A673 (cell line): ENCODE data around the gene SCARB2. TPM values are rescaled to one million over a fixed set of nuclear protein-coding genes. Genes with fewer than 3 reads are reported as not detected.

Experiments
- BruUV-seq: library from RNA; stranded (reverse); fragments of 400-500 nt; replicated peaks from 2 replicates; lab custom pipeline; 2021; lab: Mats Ljungman, UMichigan
- CTCF ChIA-PET: fragments of 300-600 bp; sonication (Branson Sonifier 250); formaldehyde crosslinking; loops from one replicate; lab custom pipeline; 2022; ENCODE audit warnings: antibody characterized with exemption; lab: Charles Lee
- POLR2A ChIA-PET: fragments of 300-600 bp; sonication (Branson Sonifier 250); formaldehyde crosslinking; loops from one replicate; lab custom pipeline; 2022; ENCODE audit warnings: antibody characterized with exemption; ENCODE audit not compliant: low non-redundant PET; lab: Charles Lee
- DNase-seq: peaks from one replicate; pipeline ENCODE4 v3.0.0-alpha.2; 2015; ENCODE audit warnings: low spot score
- H3K27ac ChIP-seq: fragments of 200-600 bp; sonication (generic); 2 replicates; pipeline ENCODE4 v1.5.1; 2016; ENCODE audit warnings: mixed run types, low read depth, mild to moderate bottlenecking, mixed read lengths, antibody characterized with exemption, low read length; ENCODE audit not compliant: poor library complexity, severe bottlenecking
- H3K27me3 ChIP-seq: fragments of 200-600 bp; sonication (generic); replicated peaks from 2 replicates; pipeline ENCODE4 v1.6.1; 2017; ENCODE audit warnings: mixed run types, low read depth, mild to moderate bottlenecking, mixed read lengths, antibody characterized with exemption, low read length; ENCODE audit not compliant: insufficient read depth, poor library complexity
- H3K36me3 ChIP-seq: fragments of 200-600 bp; sonication (generic); 2 replicates; pipeline ENCODE4 v1.6.1; 2016; ENCODE audit warnings: mixed run types, mild to moderate bottlenecking, mixed read lengths, antibody characterized with exemption, low read length; ENCODE audit not compliant: insufficient read depth, poor library complexity, severe bottlenecking
- H3K4me1 ChIP-seq: fragments of 200-600 bp; sonication (generic); 2 replicates; pipeline ENCODE4 v1.6.1; 2017; ENCODE audit warnings: mixed run types, mild to moderate bottlenecking, mixed read lengths, antibody characterized with exemption, low read length; ENCODE audit not compliant: insufficient read depth, poor library complexity, severe bottlenecking
- H3K4me3 ChIP-seq: fragments of 200-600 bp; sonication (generic); 2 replicates; pipeline ENCODE4 v1.5.1; 2016; ENCODE audit warnings: low read depth, mixed run types, mild to moderate bottlenecking, mixed read lengths, low read length; ENCODE audit not compliant: poor library complexity, severe bottlenecking
- H3K9me3 ChIP-seq: fragments of 200-600 bp; sonication (generic); 2 replicates; pipeline ENCODE4 v1.6.1; 2016; ENCODE audit warnings: mixed run types, low read depth, mild to moderate bottlenecking, mixed read lengths, antibody characterized with exemption, low read length; ENCODE audit not compliant: poor library complexity, severe bottlenecking
- CTCF ChIP-seq: fragments of 300-800, 200-600 bp; sonication (generic); conservative IDR thresholded peaks from 2 replicates; pipeline ENCODE4 v1.5.1; 2017; ENCODE audit warnings: low read depth, mild to moderate bottlenecking, antibody characterized with exemption, low read length, moderate library complexity, mixed read lengths
- EZH2 ChIP-seq: fragments of 200-600 bp; sonication (generic); IDR thresholded peaks from 2 replicates; pipeline ENCODE4 v1.6.1; 2017; ENCODE audit warnings: borderline replicate concordance, low read depth, mild to moderate bottlenecking, mixed read lengths, antibody characterized with exemption, low read length; ENCODE audit not compliant: poor library complexity, severe bottlenecking
- intact Hi-C: fragments of 100-400 bp; cut with micrococcal nuclease; formaldehyde crosslinking; loops from one replicate; pipeline ENCODE4 v1.10.0; 2022; ENCODE audit not compliant: unreplicated experiment
- total RNA-seq: library from RNA; stranded (reverse); gene quantifications from 2 replicates; pipeline ENCODE4 v1.2.3, GENCODE V29; 2021

Gene SCARB2
- total RNA-seq, 1 experiment from 2014 or later: 27.9 TPM

DNA sequence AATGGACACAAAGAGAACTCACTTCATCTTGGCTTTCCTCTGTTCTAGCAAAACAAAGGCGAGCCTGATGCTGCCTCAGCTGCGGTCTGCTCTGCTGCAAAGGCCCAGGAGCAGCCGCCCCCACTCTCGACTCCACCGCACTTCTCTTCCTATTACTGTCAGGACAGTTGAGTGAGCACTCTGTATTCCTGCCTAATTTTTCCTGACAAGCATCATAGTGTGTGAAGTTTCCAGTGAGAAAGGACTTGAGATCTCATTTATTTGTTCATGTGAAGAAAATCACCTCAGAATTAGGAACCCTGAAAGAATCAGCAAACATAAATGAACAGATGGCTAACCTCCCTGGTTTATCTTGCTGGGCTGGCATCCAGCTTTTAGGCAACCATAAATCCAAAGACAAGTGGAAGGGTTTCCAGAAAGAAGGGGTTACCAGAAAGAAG is 15.6 kb downstream of the SCARB2 start:
- Histone ChIP-seq H3K27ac (peak overlapping the region; percentile 32), H3K4me3 (no peak overlapping the region), H3K9me3 (no peaks in the 10 kb centered on the region), H3K36me3 (no peaks in the 10 kb centered on the region), H3K27me3 (no peaks in the 10 kb centered on the region), H3K4me1 (peaks cover 15% of the 10 kb centered on the region)
- TF ChIP-seq CTCF (no peak), EZH2 (no peak)
- POLR2A ChIA-PET: no interaction called here
- no TSS peak for BruUV-seq
- intact Hi-C loops: no loop called here
- DNase-seq: no peak
- CTCF ChIA-PET: no interaction called here

- DNase-seq: no peak
- Histone ChIP-seq H3K27ac (peak overlapping the region; percentile 32), H3K9me3 (no peaks in the 10 kb centered on the region), H3K4me3 (no peak overlapping the region), H3K27me3 (no peaks in the 10 kb centered on the region), H3K36me3 (peaks cover 2% of the 10 kb centered on the region), H3K4me1 (peaks cover 15% of the 10 kb centered on the region)
- no peak for TF ChIP-seq EZH2
- TF ChIP-seq CTCF: no peak
- no TSS peak for BruUV-seq
- intact Hi-C loops: no loop called here
- ChIA-PET CTCF (no interaction called here), POLR2A (no interaction called here)
Observed at GRCh38 chr4:76197031-76197743, 16.4 kb downstream of the SCARB2 start.

DNA sequence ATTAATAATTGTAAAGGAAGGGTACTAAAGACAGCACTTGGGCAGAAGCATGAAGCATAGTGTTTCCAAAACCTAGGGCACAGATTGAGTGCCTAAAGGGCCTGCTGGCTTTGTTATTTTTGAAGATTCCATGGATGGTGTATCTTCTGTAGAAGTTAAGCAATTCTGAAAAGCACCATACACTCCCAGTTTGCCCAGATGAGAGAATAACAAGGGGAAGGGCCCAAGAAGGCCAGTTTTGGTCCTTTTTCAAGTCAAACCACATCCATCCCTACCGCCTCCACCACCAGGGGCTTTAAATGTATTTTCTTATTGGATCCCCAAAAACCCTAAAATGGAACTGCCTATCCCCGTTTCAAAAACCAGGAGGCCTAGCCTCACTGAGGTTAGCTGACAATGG is 17.2 kb downstream of the SCARB2 start:
- no peak overlapping the region for H3K27ac ChIP-seq
- CTCF ChIA-PET: no interaction called here
- H3K4me3 ChIP-seq: no peak overlapping the region
- BruUV-seq: no TSS peak
- H3K9me3 ChIP-seq: no peaks in the 10 kb centered on the region
- peaks cover 2% of the 10 kb centered on the region for H3K36me3 ChIP-seq
- peaks cover 15% of the 10 kb centered on the region for H3K4me1 ChIP-seq
- POLR2A ChIA-PET: no interaction called here
- H3K27me3 ChIP-seq: no peaks in the 10 kb centered on the region
- no peak for DNase-seq
- intact Hi-C loops: no loop called here
- TF ChIP-seq EZH2 (no peak), CTCF (no peak)
